H1 (cell line): ENCODE results near the gene NAA50. TPM values are rescaled to one million over a fixed set of nuclear protein-coding genes. Genes with fewer than 3 reads are reported as not detected.

Experiments used
- CEBPB ChIP-seq: IDR thresholded peaks from 2 replicates; pipeline ENCODE4 v1.6.1; 2012; ENCODE audit warnings: low read depth, low read length
- CTBP2 ChIP-seq: IDR thresholded peaks from 2 replicates; pipeline ENCODE4 v1.7.0; 2011; ENCODE audit warnings: borderline replicate concordance, mild to moderate bottlenecking, moderate library complexity, mixed read lengths, low read length; ENCODE audit not compliant: insufficient read depth, insufficient read length
- SAP30 ChIP-seq: fragments of 300-600 bp; sonication (generic); IDR thresholded peaks from 2 replicates; pipeline ENCODE4 v1.7.1; 2012; ENCODE audit warnings: low read length, moderate library complexity, mild to moderate bottlenecking, inconsistent platforms; ENCODE audit not compliant: insufficient read depth, insufficient replicate concordance
- polyA plus RNA-seq, 7 experiments: library from polyadenylated mRNA; depleted of rRNA in 3 of 7; stranded (reverse) in 5 of 7; unstranded in 2 of 7; fragments of >200 nt in 5 of 7; fragments of 200-250 nt in 2 of 7; gene quantifications; 1 replicate in 5 of 7; 2 replicates in 1 of 7; 4 replicates in 1 of 7; pipeline versions ENCODE4 v1.2.1 to v1.2.3, GENCODE V29; 2011 to 2013; ENCODE audit warnings: missing spikeins in 2 of 7, mixed read lengths in 2 of 7
- total RNA-seq: library from RNA; stranded (reverse); fragmentation: NEBNext Ultra II Directional; extraction: Animal tissue kit (Norgen Biotek cat#: 25700); gene quantifications from 2 replicates; pipeline ENCODE4 v1.2.1, GENCODE V29; 2021

NAA50 gene
- total and polyA plus RNA-seq, 2 of the 8 experiments (the other 6 are each of a cell fraction or from before 2014, with no cell fraction given): 46.6 to 231 TPM

- TF ChIP-seq CEBPB: no peak
- no peak for TF ChIP-seq CTBP2
- no peak for TF ChIP-seq SAP30
These were observed 26.3 kb downstream of the NAA50 start (continued) for GRCh38 chr3:113719758-113720157.
